ENCODE data around the gene RPL5. TPM values are rescaled to one million over a fixed set of nuclear protein-coding genes. Genes with fewer than 3 reads are reported as not detected.

RPL5 gene
- polyA plus RNA-seq, 1 donor from 2014 or later: 1,645 TPM

DNA sequence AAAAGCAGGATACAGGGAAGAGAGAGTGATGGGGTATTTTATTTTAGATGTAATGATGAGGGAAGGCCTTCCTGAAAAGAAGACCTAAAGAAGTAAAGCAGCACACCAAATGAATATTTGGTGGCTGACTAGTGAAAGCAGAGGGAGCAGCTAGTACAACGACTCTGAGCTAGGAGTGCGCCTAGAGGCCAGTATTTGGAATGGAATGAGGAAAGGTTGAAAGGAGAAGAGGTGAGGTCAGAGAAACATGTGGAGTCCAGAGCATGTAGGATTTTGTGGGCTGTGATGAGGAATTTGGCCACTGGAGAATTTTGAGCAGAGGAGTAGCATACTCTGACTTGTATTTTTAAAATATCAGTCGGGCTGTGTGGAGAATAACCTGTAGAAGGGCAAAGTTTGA is 11.8 kb upstream of the RPL5 start:
- no peak overlapping the region for H3K9ac ChIP-seq (ENCODE audit: low read length)
- no peaks in the 10 kb centered on the region for H3K27me3 ChIP-seq (ENCODE audit: insufficient read depth, low read depth, low read length)
- no peaks in the 10 kb centered on the region for H4K20me1 ChIP-seq (ENCODE audit: insufficient read depth)
- TF ChIP-seq, protein P1, sequence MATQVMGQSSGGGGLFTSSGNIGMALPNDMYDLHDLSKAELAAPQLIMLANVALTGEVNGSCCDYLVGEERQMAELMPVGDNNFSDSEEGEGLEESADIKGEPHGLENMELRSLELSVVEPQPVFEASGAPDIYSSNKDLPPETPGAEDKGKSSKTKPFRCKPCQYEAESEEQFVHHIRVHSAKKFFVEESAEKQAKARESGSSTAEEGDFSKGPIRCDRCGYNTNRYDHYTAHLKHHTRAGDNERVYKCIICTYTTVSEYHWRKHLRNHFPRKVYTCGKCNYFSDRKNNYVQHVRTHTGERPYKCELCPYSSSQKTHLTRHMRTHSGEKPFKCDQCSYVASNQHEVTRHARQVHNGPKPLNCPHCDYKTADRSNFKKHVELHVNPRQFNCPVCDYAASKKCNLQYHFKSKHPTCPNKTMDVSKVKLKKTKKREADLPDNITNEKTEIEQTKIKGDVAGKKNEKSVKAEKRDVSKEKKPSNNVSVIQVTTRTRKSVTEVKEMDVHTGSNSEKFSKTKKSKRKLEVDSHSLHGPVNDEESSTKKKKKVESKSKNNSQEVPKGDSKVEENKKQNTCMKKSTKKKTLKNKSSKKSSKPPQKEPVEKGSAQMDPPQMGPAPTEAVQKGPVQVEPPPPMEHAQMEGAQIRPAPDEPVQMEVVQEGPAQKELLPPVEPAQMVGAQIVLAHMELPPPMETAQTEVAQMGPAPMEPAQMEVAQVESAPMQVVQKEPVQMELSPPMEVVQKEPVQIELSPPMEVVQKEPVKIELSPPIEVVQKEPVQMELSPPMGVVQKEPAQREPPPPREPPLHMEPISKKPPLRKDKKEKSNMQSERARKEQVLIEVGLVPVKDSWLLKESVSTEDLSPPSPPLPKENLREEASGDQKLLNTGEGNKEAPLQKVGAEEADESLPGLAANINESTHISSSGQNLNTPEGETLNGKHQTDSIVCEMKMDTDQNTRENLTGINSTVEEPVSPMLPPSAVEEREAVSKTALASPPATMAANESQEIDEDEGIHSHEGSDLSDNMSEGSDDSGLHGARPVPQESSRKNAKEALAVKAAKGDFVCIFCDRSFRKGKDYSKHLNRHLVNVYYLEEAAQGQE (IDR thresholded peaks at IDR 0.05; ENCODE audit: borderline replicate concordance): no peak
- TF ChIP-seq, protein P2, sequence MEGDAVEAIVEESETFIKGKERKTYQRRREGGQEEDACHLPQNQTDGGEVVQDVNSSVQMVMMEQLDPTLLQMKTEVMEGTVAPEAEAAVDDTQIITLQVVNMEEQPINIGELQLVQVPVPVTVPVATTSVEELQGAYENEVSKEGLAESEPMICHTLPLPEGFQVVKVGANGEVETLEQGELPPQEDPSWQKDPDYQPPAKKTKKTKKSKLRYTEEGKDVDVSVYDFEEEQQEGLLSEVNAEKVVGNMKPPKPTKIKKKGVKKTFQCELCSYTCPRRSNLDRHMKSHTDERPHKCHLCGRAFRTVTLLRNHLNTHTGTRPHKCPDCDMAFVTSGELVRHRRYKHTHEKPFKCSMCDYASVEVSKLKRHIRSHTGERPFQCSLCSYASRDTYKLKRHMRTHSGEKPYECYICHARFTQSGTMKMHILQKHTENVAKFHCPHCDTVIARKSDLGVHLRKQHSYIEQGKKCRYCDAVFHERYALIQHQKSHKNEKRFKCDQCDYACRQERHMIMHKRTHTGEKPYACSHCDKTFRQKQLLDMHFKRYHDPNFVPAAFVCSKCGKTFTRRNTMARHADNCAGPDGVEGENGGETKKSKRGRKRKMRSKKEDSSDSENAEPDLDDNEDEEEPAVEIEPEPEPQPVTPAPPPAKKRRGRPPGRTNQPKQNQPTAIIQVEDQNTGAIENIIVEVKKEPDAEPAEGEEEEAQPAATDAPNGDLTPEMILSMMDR (IDR thresholded peaks at IDR 0.05; ENCODE audit: poor library complexity, severe bottlenecking): no peak
- TF ChIP-seq RAD21 (conservative IDR thresholded peaks at IDR 0.05) (no peak), EZH2 (IDR thresholded peaks at IDR 0.05; ENCODE audit: borderline replicate concordance, insufficient read depth, low read length, poor library complexity, severe bottlenecking) (no peak), SMC3 (conservative IDR thresholded peaks at IDR 0.05; ENCODE audit: poor library complexity) (no peak), EP300 (conservative IDR thresholded peaks at IDR 0.05; ENCODE audit: poor library complexity, severe bottlenecking) (no peak), MXI1 (conservative IDR thresholded peaks at IDR 0.05; ENCODE audit: poor library complexity, severe bottlenecking) (no peak), TAF1 (IDR thresholded peaks at IDR 0.05; ENCODE audit: low read depth) (no peak), POLR2AphosphoS5 (IDR thresholded peaks at IDR 0.05) (no peak)
- no peaks in the 10 kb centered on the region for H3K9me2 ChIP-seq (ENCODE audit: insufficient read depth, low read length)
- H3K36me3 ChIP-seq (ENCODE audit: insufficient read depth, low read length): no peaks in the 10 kb centered on the region
- H3K27ac ChIP-seq (ENCODE audit: low read length): no peak overlapping the region
- H3K9me3 ChIP-seq (ENCODE audit: low read length): no peaks in the 10 kb centered on the region
- H3K4me3 ChIP-seq (ENCODE audit: low read length): no peak overlapping the region
- no peaks in the 10 kb centered on the region for H3F3A ChIP-seq (ENCODE audit: insufficient read depth, low read length, poor library complexity, severe bottlenecking)
- no peak overlapping the region for H2AFZ ChIP-seq (ENCODE audit: low read depth, low read length)
- no peak overlapping the region for H3K4me2 ChIP-seq (ENCODE audit: low read length)
- H3K79me2 ChIP-seq (replicated peaks; ENCODE audit: insufficient read depth, low read length): no peaks in the 10 kb centered on the region

DNA sequence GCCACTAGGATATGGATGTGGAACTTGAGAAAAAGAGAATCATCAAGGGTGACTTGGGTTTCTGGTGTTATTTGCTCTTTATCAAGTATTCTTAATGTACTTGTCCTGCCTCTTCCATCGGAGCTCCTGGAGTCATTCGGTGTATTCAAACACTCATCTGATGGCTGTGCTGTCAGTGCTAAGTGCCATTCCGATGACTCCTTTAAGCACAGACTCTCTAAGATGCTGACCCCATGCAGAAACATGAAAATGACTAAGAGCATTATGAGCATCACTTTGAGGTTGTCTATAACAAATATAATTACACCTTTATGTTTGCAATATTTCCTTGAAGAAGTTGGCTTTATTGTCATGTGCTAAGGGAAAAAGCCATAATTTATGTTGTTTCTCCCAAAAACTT is 11.3 kb upstream of the RPL5 start:
- no peaks in the 10 kb centered on the region for H3K79me2 ChIP-seq (replicated peaks; ENCODE audit: insufficient read depth, low read length)
- H3K36me3 ChIP-seq (ENCODE audit: insufficient read depth, low read length): no peaks in the 10 kb centered on the region
- no peak overlapping the region for H3K27ac ChIP-seq (ENCODE audit: low read length)
- H3K4me2 ChIP-seq (ENCODE audit: low read length): no peak overlapping the region
- H3K9ac ChIP-seq (ENCODE audit: low read length): no peak overlapping the region
- H3K4me3 ChIP-seq (ENCODE audit: low read length): no peak overlapping the region
- TF ChIP-seq, protein P2 (IDR thresholded peaks at IDR 0.05; ENCODE audit: poor library complexity, severe bottlenecking): no peak
- TF ChIP-seq EP300 (conservative IDR thresholded peaks at IDR 0.05; ENCODE audit: poor library complexity, severe bottlenecking) (no peak), TAF1 (IDR thresholded peaks at IDR 0.05; ENCODE audit: low read depth) (no peak), MXI1 (conservative IDR thresholded peaks at IDR 0.05; ENCODE audit: poor library complexity, severe bottlenecking) (no peak), POLR2AphosphoS5 (IDR thresholded peaks at IDR 0.05) (no peak), EZH2 (IDR thresholded peaks at IDR 0.05; ENCODE audit: borderline replicate concordance, insufficient read depth, low read length, poor library complexity, severe bottlenecking) (no peak), SMC3 (conservative IDR thresholded peaks at IDR 0.05; ENCODE audit: poor library complexity) (no peak), RAD21 (conservative IDR thresholded peaks at IDR 0.05) (no peak)
- TF ChIP-seq, protein P1 (IDR thresholded peaks at IDR 0.05; ENCODE audit: borderline replicate concordance): no peak
- H3K9me3 ChIP-seq (ENCODE audit: low read length): no peaks in the 10 kb centered on the region
- no peaks in the 10 kb centered on the region for H4K20me1 ChIP-seq (ENCODE audit: insufficient read depth)
- no peaks in the 10 kb centered on the region for H3K9me2 ChIP-seq (ENCODE audit: insufficient read depth, low read length)
- no peaks in the 10 kb centered on the region for H3K27me3 ChIP-seq (ENCODE audit: insufficient read depth, low read depth, low read length)
- H2AFZ ChIP-seq (ENCODE audit: low read depth, low read length): no peak overlapping the region
- no peaks in the 10 kb centered on the region for H3F3A ChIP-seq (ENCODE audit: insufficient read depth, low read length, poor library complexity, severe bottlenecking)

Measured in neural cell (in vitro differentiated cells).